DMS 273 treated with DMSO at 0.1 percent for 48 hours (cell line): Measurements from ENCODE around the gene XAF1.
"Not testable (repeated sequence)": the region's sequence is repeated elsewhere in the genome, so short reads cannot be mapped to it uniquely, and the experiment has no call there.

Experiments
- DNase-seq: peaks from one replicate; lab custom pipeline; 2025; lab: John Stamatoyannopoulos, UW

XAF1 gene, protein sequence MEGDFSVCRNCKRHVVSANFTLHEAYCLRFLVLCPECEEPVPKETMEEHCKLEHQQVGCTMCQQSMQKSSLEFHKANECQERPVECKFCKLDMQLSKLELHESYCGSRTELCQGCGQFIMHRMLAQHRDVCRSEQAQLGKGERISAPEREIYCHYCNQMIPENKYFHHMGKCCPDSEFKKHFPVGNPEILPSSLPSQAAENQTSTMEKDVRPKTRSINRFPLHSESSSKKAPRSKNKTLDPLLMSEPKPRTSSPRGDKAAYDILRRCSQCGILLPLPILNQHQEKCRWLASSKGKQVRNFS

DNA sequence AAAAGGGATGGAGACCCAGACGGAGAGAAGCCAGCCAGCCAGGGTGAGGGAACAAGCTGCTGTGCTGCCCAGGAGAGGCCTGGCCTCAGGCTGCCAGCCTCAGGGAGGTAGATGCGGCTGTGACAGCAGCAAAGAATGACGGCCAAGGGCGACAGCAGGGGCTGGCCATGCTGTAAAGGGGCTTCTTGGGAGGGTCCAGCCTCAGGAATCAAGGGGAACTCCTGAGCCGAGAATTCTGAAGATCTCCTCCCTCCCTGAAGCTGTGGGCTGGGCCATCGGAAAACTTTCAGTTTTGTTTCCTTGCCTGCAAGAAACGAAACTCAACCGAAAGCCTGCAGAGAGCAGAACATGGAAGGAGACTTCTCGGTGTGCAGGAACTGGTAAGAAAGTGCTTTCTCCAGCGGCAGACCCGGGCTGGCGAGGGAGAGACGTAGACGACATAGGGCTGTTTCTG is at the start of gene XAF1:
Gene XAF1 (plus strand): TSS at position 316 of the 454 bp plus-strand sequence. CDS start 33 bp downstream, at position 349.
- DNase-seq, result no peak

DNA sequence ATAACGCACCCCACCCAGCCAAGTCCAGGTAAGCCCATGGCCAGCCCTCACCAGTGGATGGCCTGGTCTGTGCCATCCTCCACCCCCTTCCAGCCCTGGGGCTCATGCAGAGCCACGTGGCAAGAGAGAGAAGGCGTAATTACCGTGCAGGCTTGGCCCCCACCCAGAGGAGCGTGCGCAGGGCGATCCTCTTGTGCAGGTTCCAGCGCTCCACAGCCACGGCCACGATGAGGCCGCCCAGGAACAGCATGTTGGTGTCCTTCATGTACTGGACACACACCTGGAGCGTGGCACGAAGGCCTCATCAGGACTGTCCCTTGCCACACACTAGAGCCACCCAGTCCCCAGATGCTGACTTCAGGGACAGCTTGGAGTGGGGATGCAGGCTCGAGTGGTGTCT is 49.3 kb upstream of the XAF1 start:
- DNase-seq, result no peak

- no peak for DNase-seq
Observed at GRCh38 chr17:6706996-6707395, 48.9 kb upstream of the XAF1 start.

- no peak for DNase-seq
Observed at GRCh38 chr17:6708357-6708961, 47.4 kb upstream of the XAF1 start.

GRCh38 chr17:6710317-6710716 is 45.5 kb upstream of the XAF1 start:
- no peak for DNase-seq

GRCh38 chr17:6711081-6711674 is 44.7 kb upstream of the XAF1 start:
- no peak for DNase-seq

DNA sequence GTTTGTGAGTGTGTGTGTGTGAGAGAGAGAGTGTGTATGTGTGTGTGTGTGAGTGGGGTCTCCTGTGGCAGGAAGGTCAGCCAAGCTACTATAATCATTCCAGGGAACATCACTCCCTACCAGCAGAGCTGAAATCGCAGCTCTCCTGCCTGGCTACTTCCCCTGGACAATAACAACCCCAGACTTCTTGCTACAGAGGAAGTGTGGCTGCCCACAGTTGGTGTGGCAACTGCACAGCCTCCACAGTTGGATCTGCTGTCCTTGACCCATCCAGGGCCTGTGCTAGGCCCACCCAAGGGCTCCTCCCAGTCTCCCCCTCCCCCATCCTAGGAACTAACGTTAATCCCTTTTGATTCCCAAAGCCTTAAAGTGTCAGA is 44.2 kb upstream of the XAF1 start:
- DNase-seq, result no peak

DNA sequence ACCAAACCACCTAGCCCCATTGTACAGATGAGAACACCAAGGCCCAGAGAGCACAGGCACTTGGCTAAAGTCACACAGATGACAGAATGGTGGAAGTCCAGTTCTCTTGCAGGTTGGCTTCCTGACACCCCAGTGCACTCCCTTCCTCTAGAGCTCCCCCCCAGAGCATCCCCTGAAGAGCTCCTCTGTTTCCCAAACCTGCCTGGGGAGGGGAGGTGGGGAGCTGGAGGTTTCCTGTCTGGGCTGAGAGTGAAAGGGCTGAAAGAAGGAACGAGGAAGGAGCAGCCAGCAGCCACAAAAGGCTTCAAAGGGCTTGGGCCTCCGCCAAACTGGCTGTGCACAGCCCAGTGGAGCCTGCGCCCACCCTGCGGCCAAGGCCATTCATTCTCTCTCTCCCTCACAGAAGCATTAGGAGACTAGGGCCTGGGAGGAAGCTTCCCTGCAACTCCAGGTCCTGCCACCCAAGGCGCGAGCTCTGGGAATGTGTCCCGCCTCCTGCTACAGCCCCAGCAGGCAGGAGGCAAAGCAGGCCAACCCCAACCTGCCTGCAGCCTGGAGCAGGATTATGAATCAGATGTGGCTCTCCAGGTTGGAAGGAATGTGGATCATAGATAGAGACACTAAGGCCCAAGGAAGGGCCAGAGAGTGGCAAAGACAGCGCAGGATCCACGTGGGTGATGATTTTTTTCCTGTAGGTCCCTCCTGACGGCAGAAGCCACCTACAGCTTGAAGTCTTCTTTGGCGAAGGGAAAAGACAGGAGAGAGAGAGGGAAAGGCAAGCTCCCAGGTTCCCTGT is 43.6 kb upstream of the XAF1 start:
- no peak for DNase-seq

- DNase-seq, result no peak
Observed at GRCh38 chr17:6712854-6713129, 43.1 kb upstream of the XAF1 start.

DNA sequence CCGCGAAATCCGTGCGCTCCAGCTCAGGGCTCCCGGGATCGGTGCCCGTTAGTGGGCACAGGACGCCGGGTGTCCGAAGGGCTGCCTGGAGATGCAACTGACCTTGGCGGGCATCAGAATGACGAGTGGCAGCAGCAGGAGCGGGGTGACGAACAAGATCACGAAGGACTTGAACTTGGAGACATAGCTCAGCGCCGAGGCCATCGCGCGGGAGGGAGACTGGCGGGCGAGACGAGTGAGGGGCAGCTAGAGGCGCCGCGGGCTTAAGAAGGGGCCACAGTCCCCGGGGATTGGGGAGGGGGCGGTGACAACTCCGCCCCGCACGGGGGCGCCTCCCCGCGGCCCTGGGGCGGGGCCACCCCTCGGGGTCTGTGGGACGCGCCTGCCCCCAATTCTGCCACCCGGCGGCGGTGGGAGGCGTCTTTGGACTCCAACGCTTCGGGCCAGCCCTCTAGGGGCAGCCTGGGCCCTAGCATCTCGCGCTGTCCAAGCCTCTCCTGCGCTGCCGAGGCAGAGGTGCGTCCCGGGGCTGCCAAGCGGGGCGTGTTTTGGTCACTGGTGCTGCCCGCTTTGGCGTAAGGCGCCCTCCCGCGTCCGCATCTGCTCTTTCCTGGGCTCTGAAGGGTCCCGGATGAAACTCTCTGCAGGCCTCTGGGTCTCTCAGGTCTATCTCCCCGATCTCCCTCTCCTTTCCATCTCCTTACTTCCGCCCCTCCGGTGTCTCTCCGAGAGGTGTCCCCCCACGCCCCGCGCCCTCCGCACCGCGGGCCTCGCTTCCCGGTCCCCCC is 42.5 kb upstream of the XAF1 start, which contains the start of gene SLC13A5:
Gene SLC13A5 (minus strand): TSS at position 240 of the 788 bp plus-strand sequence. CDS start 36 bp downstream, at position 204.
- no peak for DNase-seq

DNA sequence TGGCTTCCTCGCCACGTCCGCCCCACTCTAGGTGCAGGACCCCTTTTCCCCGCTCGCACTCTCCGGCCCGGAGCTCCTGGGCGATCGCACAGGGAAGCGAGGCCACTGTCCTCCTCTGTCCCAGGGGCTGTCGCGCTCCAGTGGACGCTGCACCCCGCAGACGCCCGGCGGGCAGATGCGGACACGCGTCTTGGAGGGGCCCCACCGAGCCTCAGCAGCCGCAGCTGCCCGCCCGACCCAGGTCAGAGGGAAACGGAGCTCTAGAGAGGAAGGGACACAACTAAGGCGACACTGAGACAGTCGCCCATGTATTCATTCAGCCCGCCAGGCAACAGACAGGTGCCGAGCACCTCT is 42.0 kb upstream of the XAF1 start:
- no peak for DNase-seq

- DNase-seq, result no peak
Observed at GRCh38 chr17:6714315-6714874, 41.5 kb upstream of the XAF1 start.

- DNase-seq, result no peak
Observed at GRCh38 chr17:6716736-6717135, 39.1 kb upstream of the XAF1 start.

GRCh38 chr17:6721744-6722143 is 34.1 kb upstream of the XAF1 start:
- no peak for DNase-seq

DNA sequence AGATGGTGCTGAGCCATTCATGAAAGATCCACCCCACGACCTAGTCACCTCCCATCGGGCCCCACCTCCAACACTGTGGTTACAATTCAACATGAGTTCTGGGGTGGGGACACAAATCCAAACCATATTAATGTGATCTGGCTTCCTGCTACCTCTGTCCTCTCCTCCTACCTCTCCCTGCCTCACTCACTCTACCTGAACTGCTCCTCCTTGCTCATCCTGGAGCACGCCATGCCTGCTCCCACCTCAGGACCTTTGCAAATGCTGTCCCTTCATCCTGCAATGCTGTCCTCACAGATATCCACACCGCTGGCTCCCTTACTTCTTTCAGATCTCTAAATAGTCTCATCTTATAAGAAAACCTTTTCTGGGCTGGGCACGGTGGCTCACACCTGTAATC is 31.8 kb upstream of the XAF1 start:
- DNase-seq, result no peak

GRCh38 chr17:6729531-6729930 is 26.3 kb upstream of the XAF1 start:
- no peak for DNase-seq

DNA sequence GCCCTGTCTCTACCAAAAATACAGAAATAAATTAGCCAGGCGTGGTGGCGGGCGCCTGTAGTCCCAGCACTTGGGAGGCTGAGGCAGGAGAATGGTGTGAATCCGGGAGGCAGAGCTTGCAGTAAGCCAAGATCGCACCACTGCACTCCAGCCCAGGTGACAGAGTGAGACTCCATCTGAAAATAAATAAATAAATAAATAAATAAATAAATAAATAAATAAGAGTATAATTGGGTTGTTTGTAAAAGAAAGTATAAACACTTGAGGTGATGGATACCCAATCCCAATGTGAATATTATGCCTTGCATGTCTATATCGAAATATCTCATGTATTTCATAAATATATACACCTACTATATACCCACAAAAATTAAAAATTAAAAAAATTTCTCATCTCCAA is 9.2 kb upstream of the XAF1 start:
- DNase-seq, result not testable (repeated sequence)

- no peak for DNase-seq
Observed at GRCh38 chr17:6748617-6749016, 7.2 kb upstream of the XAF1 start.

DNA sequence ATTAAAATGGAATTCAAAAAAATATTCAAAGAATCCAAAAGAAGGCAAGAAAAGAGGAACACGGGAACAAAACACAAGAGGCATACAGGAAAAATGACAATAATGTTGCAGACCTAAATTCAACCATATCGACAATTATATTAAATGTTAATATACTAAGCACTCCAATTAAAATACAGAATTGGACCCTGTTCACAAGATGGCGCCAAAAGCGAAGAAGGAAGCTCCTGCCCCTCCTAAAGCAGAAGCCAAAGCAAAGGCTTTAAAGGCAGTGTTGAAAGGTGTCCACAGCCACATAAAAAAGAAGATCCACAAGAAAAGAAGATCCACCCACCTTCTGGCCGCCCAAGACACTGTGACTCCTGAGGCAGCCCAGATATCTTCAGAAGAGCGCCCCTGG is 6.3 kb upstream of the XAF1 start:
- DNase-seq, result no peak

DNA sequence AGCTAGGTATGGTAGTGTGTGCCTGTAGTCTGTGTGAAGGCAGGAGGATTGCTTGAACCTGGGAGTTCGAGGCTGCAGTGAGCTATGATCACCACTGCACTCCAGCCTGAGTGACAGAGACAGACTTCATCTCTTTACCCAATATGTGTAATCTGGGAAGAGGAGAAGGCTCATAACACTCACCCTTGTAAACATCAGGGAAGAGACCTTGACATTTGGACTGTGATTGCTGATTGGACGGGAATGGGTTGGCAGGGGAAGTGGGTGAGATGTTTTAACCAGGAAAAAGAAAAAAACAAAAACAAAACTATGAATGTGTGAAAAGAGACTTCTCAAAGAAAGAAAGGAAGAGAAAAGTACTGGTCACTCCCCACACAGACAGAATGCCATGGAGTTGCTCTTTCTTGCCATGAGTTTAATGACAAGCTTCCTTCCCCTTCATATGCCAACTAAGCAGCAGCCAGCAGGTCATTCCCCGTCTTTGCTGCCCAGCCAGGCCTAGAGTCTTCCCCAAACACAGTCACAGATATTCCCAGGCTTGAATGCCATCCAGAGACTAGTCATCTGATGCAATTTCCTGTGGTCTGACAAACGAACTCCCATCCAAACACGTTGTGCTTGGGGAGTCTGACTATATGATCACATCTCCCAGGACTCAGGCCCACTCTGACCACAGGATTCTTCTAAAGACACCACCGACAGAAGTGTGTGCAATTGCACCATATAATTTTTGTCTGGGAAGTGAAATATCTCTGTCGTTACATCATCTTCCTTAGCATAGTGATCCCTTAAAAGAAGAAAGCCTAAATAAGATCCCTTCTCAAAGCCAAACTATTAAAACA is 3.6 kb upstream of the XAF1 start:
- DNase-seq, result no peak

DNA sequence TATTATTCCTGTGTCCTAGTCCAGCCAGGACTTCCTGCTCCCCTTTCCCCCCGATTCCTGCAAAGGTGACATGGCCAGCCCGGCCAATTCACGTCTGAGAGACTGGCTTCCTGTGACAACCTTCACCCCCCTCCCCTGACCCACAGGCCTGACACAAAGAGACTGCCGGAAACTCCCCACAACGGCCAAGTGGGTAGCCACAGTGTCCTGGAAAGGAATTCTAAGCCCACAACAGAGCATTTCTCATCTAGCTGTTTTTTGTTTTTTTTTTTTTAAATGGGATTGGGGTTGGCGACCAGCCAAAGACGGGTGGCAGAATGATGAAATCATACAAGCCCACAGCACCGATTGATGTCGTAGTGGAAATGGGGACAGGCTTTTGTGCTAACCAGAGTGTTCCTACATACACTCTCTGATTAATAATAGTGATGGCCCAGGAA is 2.8 kb upstream of the XAF1 start:
- DNase-seq, result no peak
